GM23338 (cell line): Measurements from ENCODE around the gene SLC35F4. TPM values are rescaled to one million over a fixed set of nuclear protein-coding genes. Genes with fewer than 3 reads are reported as not detected.
A peak's percentile ranks its signal among the peaks of the same experiment; 100 is the strongest.

Source experiments
- ATAC-seq: fragments of 200-7000 bp; cut with Tn5 transposase; 3 replicates; pipeline ENCODE4 v1.9.1; 2020
- DNase-seq: peaks from one replicate; pipeline ENCODE4 v3.0.0-alpha.2; 2015; ENCODE audit warnings: low spot score
- H2AFZ ChIP-seq: fragments of 200-600 bp; sonication (generic); 2 replicates; pipeline ENCODE4 v1.8.0; 2016; ENCODE audit warnings: antibody characterized with exemption, mild to moderate bottlenecking, moderate library complexity
- H3F3A ChIP-seq: fragments of 200-600 bp; sonication (generic); replicated peaks from 2 replicates; pipeline ENCODE4 v1.8.0; 2017; ENCODE audit warnings: antibody characterized with exemption, mixed run types, low read depth
- H3K27ac ChIP-seq: fragments of 200-600 bp; sonication (generic); 2 replicates; pipeline ENCODE4 v1.6.1; 2016; ENCODE audit warnings: low read depth
- H3K27me3 ChIP-seq: fragments of 200-600 bp; sonication (generic); 2 replicates; pipeline ENCODE4 v1.8.0; 2016; ENCODE audit warnings: mild to moderate bottlenecking, mixed run types, moderate library complexity; ENCODE audit not compliant: insufficient read depth
- H3K36me3 ChIP-seq: fragments of 200-600 bp; sonication (generic); 2 replicates; pipeline ENCODE4 v1.8.0; 2016; ENCODE audit warnings: mild to moderate bottlenecking; ENCODE audit not compliant: insufficient read depth
- H3K4me1 ChIP-seq: fragments of 200-600 bp; sonication (generic); 2 replicates; pipeline ENCODE4 v1.8.0; 2016; ENCODE audit warnings: mild to moderate bottlenecking, moderate library complexity; ENCODE audit not compliant: insufficient read depth
- H3K4me2 ChIP-seq: fragments of 200-600 bp; sonication (generic); 2 replicates; pipeline ENCODE4 v1.7.1; 2017; ENCODE audit warnings: mixed run types
- H3K4me3 ChIP-seq: fragments of 200-600 bp; sonication (generic); 2 replicates; pipeline ENCODE4 v1.6.1; 2016; ENCODE audit warnings: mixed run types
- H3K79me2 ChIP-seq: fragments of 200-600 bp; sonication (generic); replicated peaks from 2 replicates; pipeline ENCODE4 v1.8.0; 2017; ENCODE audit warnings: mild to moderate bottlenecking; ENCODE audit not compliant: insufficient read depth
- H3K9me2 ChIP-seq: fragments of 200-600 bp; sonication (generic); 2 replicates; pipeline ENCODE4 v1.8.0; 2017; ENCODE audit not compliant: insufficient read depth
- H4K20me1 ChIP-seq: fragments of 200-600 bp; sonication (generic); replicated peaks from 2 replicates; pipeline ENCODE4 v1.8.0; 2017; ENCODE audit warnings: mild to moderate bottlenecking; ENCODE audit not compliant: insufficient read depth
- H3K27ac Mint-ChIP-seq: 2 replicates; pipeline ENCODE4 v1.8.0; 2020; ENCODE audit warnings: inconsistent platforms, mild to moderate bottlenecking, moderate library complexity, mixed read lengths
- H3K27me3 Mint-ChIP-seq: 3 replicates; pipeline ENCODE4 v1.8.0; 2022; ENCODE audit warnings: low read depth, mild to moderate bottlenecking, moderate library complexity, mixed read lengths, inconsistent platforms; ENCODE audit not compliant: insufficient read depth, poor library complexity
- H3K36me3 Mint-ChIP-seq: 3 replicates; pipeline ENCODE4 v1.8.0; 2021; ENCODE audit warnings: low read depth, mild to moderate bottlenecking, inconsistent platforms, moderate library complexity, mixed read lengths
- H3K4me1 Mint-ChIP-seq: 3 replicates; pipeline ENCODE4 v1.8.0; 2020; ENCODE audit warnings: mild to moderate bottlenecking, inconsistent platforms, mixed read lengths
- H3K4me3 Mint-ChIP-seq: 3 replicates; pipeline ENCODE4 v1.8.0; 2021; ENCODE audit warnings: moderate library complexity, mild to moderate bottlenecking, inconsistent platforms, mixed read lengths
- H3K9me3 Mint-ChIP-seq: 3 replicates; pipeline ENCODE4 v1.8.0; 2020; ENCODE audit warnings: moderate library complexity, mild to moderate bottlenecking, inconsistent platforms, mixed read lengths
- NANOG ChIP-seq: IDR thresholded peaks from 2 replicates; pipeline ENCODE4 v1.6.1; 2016; ENCODE audit warnings: antibody characterized with exemption, borderline replicate concordance
- POLR2AphosphoS5 ChIP-seq: IDR thresholded peaks from 2 replicates; pipeline ENCODE4 v1.6.1; 2016; ENCODE audit warnings: antibody characterized with exemption, low read depth
- ZNF114 ChIP-seq: fragments of 250-450 bp; sonication (Bioruptor Pico); IDR thresholded peaks from 2 replicates; pipeline ENCODE4 v1.5.0; 2020; ENCODE audit warnings: mild to moderate bottlenecking, moderate library complexity
- polyA plus RNA-seq: library from polyadenylated mRNA; unstranded; fragments of >200 nt; fragmentation: Nextera tagmentation; extraction: Ambion mirVana; gene quantifications from 2 replicates; pipeline ENCODE4 v1.2.1, GENCODE V29; 2016
- total RNA-seq: library from RNA; depleted of rRNA; stranded (reverse); fragments of >200 nt; shearing (Covaris generic); gene quantifications from 2 replicates; pipeline ENCODE4 v1.2.3, GENCODE V29; 2014
- TF ChIP-seq, protein P1 (sequence below): fragments of 250-450 bp; sonication (Bioruptor Pico); IDR thresholded peaks from 2 replicates; pipeline ENCODE4 v1.5.0; 2020; ENCODE audit warnings: mild to moderate bottlenecking, moderate library complexity
- TF ChIP-seq, protein P2 (sequence below), 2 experiments: fragments of 200-600 bp in 1 of 2; sonication (generic) in 1 of 2; conservative IDR thresholded peaks; 2 replicates each; pipeline versions ENCODE4 v1.5.1 to v1.6.1; 2016 to 2017; ENCODE audit warnings: antibody characterized with exemption in 2 of 2, low read depth in 2 of 2, mild to moderate bottlenecking in 2 of 2, moderate library complexity in 1 of 2

Gene SLC35F4
- total and polyA plus RNA-seq, 2 experiments from 2014 or later = 0.10 TPM; not detected in 1

DNA sequence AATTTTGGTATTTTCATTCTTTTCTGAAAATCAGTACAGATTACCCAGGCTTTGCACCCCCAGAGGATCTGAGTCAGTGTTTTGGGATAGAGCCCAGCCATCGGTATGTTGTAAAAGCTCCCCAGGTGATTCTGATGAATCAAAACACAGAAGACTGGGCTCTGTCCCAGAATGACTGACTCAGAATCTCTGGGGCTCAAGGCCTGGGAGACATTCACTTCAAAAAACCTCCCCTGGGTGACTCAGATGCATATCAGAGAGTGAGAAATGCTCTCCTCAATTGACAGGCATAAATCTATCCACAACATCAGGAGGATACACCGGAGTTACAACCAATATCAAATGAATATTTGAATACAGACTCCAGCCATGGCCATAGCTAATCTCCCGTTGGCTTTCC is 32.6 kb downstream of the SLC35F4 start:
- Mint-ChIP-seq H3K4me1 (peaks cover 17% of the 10 kb centered on the region), H3K4me3 (no peak overlapping the region), H3K27ac (no peak overlapping the region), H3K36me3 (no peaks in the 10 kb centered on the region), H3K9me3 (no peaks in the 10 kb centered on the region; the same call in 2 of the 3 replicates), H3K27me3 (peaks cover 6% of the 10 kb centered on the region)
- Histone ChIP-seq H3K4me2 (no peak overlapping the region), H3K9me2 (peaks cover 5% of the 10 kb centered on the region; the same call in 1 of the 2 replicates), H3K27me3 (no peaks in the 10 kb centered on the region), H3K4me3 (no peak overlapping the region), H3K4me1 (peaks cover 11% of the 10 kb centered on the region; the same call in 1 of the 2 replicates), H3K36me3 (no peaks in the 10 kb centered on the region), H2AFZ (peak overlapping the region; percentile 61; the same call in 1 of the 2 replicates), H3F3A (no peaks in the 10 kb centered on the region), H3K27ac (no peak overlapping the region), H4K20me1 (no peaks in the 10 kb centered on the region), H3K79me2 (no peaks in the 10 kb centered on the region)
- DNase-seq = no peak
- peak; percentile 61; the same call in 2 of the 3 replicates for ATAC-seq
- TF ChIP-seq POLR2AphosphoS5 = no peak

DNA sequence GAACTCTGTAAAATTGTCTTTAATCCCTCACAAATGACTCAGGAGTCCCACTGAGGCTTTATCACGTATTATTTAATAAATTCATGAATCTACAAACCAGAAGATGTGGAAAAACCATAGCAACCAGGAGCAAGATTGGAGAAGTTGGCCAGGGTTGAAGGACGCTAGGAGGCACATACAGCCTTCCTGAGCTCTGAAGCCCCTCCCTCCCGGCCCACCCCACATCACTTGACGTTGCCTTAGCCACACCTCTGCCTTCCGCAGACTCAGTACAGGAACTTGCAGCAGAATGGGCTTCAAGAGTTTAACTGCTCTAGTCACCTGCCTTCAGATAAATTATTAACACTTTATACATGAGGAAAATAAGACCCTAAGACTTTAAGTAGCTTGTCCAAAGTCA is 33.9 kb downstream of the SLC35F4 start:
- H3K4me3 ChIP-seq = no peak overlapping the region
- H3K27me3 Mint-ChIP-seq = peaks cover 6% of the 10 kb centered on the region
- no peaks in the 10 kb centered on the region for H3K27me3 ChIP-seq
- H3K36me3 Mint-ChIP-seq = no peaks in the 10 kb centered on the region
- TF ChIP-seq NANOG = no peak
- TF ChIP-seq, protein P1, sequence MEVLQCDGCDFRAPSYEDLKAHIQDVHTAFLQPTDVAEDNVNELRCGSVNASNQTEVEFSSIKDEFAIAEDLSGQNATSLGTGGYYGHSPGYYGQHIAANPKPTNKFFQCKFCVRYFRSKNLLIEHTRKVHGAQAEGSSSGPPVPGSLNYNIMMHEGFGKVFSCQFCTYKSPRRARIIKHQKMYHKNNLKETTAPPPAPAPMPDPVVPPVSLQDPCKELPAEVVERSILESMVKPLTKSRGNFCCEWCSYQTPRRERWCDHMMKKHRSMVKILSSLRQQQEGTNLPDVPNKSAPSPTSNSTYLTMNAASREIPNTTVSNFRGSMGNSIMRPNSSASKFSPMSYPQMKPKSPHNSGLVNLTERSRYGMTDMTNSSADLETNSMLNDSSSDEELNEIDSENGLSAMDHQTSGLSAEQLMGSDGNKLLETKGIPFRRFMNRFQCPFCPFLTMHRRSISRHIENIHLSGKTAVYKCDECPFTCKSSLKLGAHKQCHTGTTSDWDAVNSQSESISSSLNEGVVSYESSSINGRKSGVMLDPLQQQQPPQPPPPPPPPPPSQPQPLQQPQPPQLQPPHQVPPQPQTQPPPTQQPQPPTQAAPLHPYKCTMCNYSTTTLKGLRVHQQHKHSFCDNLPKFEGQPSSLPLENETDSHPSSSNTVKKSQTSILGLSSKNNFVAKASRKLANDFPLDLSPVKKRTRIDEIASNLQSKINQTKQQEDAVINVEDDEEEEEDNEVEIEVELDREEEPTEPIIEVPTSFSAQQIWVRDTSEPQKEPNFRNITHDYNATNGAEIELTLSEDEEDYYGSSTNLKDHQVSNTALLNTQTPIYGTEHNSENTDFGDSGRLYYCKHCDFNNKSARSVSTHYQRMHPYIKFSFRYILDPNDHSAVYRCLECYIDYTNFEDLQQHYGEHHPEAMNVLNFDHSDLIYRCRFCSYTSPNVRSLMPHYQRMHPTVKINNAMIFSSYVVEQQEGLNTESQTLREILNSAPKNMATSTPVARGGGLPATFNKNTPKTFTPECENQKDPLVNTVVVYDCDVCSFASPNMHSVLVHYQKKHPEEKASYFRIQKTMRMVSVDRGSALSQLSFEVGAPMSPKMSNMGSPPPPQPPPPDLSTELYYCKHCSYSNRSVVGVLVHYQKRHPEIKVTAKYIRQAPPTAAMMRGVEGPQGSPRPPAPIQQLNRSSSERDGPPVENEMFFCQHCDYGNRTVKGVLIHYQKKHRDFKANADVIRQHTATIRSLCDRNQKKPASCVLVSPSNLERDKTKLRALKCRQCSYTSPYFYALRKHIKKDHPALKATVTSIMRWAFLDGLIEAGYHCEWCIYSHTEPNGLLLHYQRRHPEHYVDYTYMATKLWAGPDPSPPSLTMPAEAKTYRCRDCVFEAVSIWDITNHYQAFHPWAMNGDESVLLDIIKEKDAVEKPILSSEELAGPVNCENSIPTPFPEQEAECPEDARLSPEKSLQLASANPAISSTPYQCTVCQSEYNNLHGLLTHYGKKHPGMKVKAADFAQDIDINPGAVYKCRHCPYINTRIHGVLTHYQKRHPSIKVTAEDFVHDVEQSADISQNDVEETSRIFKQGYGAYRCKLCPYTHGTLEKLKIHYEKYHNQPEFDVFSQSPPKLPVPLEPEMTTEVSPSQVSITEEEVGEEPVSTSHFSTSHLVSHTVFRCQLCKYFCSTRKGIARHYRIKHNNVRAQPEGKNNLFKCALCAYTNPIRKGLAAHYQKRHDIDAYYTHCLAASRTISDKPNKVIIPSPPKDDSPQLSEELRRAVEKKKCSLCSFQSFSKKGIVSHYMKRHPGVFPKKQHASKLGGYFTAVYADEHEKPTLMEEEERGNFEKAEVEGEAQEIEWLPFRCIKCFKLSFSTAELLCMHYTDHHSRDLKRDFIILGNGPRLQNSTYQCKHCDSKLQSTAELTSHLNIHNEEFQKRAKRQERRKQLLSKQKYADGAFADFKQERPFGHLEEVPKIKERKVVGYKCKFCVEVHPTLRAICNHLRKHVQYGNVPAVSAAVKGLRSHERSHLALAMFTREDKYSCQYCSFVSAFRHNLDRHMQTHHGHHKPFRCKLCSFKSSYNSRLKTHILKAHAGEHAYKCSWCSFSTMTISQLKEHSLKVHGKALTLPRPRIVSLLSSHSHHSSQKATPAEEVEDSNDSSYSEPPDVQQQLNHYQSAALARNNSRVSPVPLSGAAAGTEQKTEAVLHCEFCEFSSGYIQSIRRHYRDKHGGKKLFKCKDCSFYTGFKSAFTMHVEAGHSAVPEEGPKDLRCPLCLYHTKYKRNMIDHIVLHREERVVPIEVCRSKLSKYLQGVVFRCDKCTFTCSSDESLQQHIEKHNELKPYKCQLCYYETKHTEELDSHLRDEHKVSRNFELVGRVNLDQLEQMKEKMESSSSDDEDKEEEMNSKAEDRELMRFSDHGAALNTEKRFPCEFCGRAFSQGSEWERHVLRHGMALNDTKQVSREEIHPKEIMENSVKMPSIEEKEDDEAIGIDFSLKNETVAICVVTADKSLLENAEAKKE = no peak
- TF ChIP-seq, protein P2, sequence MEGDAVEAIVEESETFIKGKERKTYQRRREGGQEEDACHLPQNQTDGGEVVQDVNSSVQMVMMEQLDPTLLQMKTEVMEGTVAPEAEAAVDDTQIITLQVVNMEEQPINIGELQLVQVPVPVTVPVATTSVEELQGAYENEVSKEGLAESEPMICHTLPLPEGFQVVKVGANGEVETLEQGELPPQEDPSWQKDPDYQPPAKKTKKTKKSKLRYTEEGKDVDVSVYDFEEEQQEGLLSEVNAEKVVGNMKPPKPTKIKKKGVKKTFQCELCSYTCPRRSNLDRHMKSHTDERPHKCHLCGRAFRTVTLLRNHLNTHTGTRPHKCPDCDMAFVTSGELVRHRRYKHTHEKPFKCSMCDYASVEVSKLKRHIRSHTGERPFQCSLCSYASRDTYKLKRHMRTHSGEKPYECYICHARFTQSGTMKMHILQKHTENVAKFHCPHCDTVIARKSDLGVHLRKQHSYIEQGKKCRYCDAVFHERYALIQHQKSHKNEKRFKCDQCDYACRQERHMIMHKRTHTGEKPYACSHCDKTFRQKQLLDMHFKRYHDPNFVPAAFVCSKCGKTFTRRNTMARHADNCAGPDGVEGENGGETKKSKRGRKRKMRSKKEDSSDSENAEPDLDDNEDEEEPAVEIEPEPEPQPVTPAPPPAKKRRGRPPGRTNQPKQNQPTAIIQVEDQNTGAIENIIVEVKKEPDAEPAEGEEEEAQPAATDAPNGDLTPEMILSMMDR (conservative IDR thresholded peaks at IDR 0.05; ENCODE audit: low read depth in 2 of 2) = peak in 1 of 2 experiments; percentile 21; a peak in 1 of 4 replicates
- no peak for TF ChIP-seq ZNF114
- H3K4me1 Mint-ChIP-seq = peaks cover 17% of the 10 kb centered on the region
- ATAC-seq (peak; percentile 95), DNase-seq (peak; percentile 74)
- H3K27ac Mint-ChIP-seq = no peak overlapping the region
- no peak overlapping the region for H2AFZ ChIP-seq
- H4K20me1 ChIP-seq = no peaks in the 10 kb centered on the region
- H3K79me2 ChIP-seq = no peaks in the 10 kb centered on the region
- H3F3A ChIP-seq = no peaks in the 10 kb centered on the region
- H3K4me1 ChIP-seq = peaks cover 11% of the 10 kb centered on the region; the same call in 1 of the 2 replicates
- H3K27ac ChIP-seq = no peak overlapping the region
- H3K4me3 Mint-ChIP-seq = no peak overlapping the region
- no peak overlapping the region for H3K4me2 ChIP-seq
- H3K9me2 ChIP-seq = peaks cover 5% of the 10 kb centered on the region; the same call in 1 of the 2 replicates
- no peaks in the 10 kb centered on the region; the same call in 2 of the 3 replicates for H3K9me3 Mint-ChIP-seq
- no peaks in the 10 kb centered on the region for H3K36me3 ChIP-seq
